Gastroesophageal sphincter (tissue), 4 donors: ENCODE data around the gene PHRF1. TPM values are rescaled to one million over a fixed set of nuclear protein-coding genes. Genes with fewer than 3 reads are reported as not detected.

Experiments
- ATAC-seq: fragments of 150-250 bp; one replicate; pipeline ENCODE4 v1.9.1; 2016; ENCODE audit warnings: mild to moderate bottlenecking, moderate library complexity
- H3K27ac ChIP-seq, 4 donors: fragments of 200-600 bp; sonication (generic) in 3 of 4; 1 replicate in 3 of 4; 2 replicates in 1 of 4; pipeline ENCODE4 v1.5.1; 2016 to 2019
- H3K27me3 ChIP-seq: fragments of 200-600 bp; sonication (generic); one replicate; pipeline ENCODE4 v1.5.1; 2019
- H3K36me3 ChIP-seq, 2 donors: fragments of 200-600 bp; sonication (generic); one replicate each; pipeline ENCODE4 v1.5.1; 2019; ENCODE audit warnings: control low read depth in 1 of 2
- H3K4me1 ChIP-seq, 3 donors: fragments of 200-600 bp; sonication (generic); 1 replicate in 2 of 3; 2 replicates in 1 of 3; pipeline ENCODE4 v1.5.1; 2016 to 2019; ENCODE audit warnings: control low read depth in 2 of 3
- H3K4me3 ChIP-seq, 2 donors: fragments of 200-600 bp; sonication (generic); one replicate each; pipeline ENCODE4 v1.5.1; 2019; ENCODE audit warnings: mild to moderate bottlenecking in 1 of 2, moderate library complexity in 1 of 2
- H3K9me3 ChIP-seq, 3 donors: fragments of 200-600 bp; sonication (generic); one replicate each; pipeline ENCODE4 v1.5.1; 2017 to 2019; ENCODE audit warnings: control low read depth in 2 of 3
- CTCF ChIP-seq, 4 experiments: fragments of 200-600 bp in 2 of 4; fragments of 450-650 bp in 2 of 4; sonication (generic) in 1 of 4; IDR thresholded peaks; one replicate each; pipeline ENCODE4 v1.5.1; 2017 to 2019; ENCODE audit warnings: antibody characterized with exemption in 4 of 4, mild to moderate bottlenecking in 2 of 4, moderate library complexity in 2 of 4
- EP300 ChIP-seq: sonication (generic); formaldehyde crosslinking; IDR thresholded peaks from one replicate; pipeline ENCODE4 v1.6.1; 2017; ENCODE audit warnings: antibody characterized with exemption, mild to moderate bottlenecking
- POLR2A ChIP-seq, 2 donors: fragments of 450-650 bp; IDR thresholded peaks; one replicate each; pipeline ENCODE4 v1.6.1; 2017; ENCODE audit warnings: antibody characterized with exemption in 2 of 2, mild to moderate bottlenecking in 2 of 2, moderate library complexity in 1 of 2
- POLR2AphosphoS5 ChIP-seq: sonication (generic); formaldehyde crosslinking; IDR thresholded peaks from one replicate; pipeline ENCODE4 v1.6.1; 2017; ENCODE audit warnings: antibody characterized with exemption
- WGBS, 2 donors: methylation state at CpG; one replicate each; pipeline ENCODE4 v1.1.5; 2018; ENCODE audit warnings: low coverage in 1 of 2; 5-methylcytosine and 5-hydroxymethylcytosine counted together
- total RNA-seq, 4 donors: library from RNA; depleted of rRNA; stranded (reverse); fragments of >200 nt; gene quantifications; one replicate each; pipeline ENCODE4 v1.1.0, GENCODE V29; 2016

PHRF1 gene
- total RNA-seq, 4 donors from 2014 or later = 18.0 to 28.0 (median 25.1) TPM

GRCh38 chr11:581342-581741, 5.1 kb downstream of the PHRF1 start:
- 67 to 82% methylated on average over 1 to 10 of the region's 14 CpGs for WGBS, 2 donors
- H3K27ac ChIP-seq = no peak overlapping the region
- H3K4me3 ChIP-seq = no peak overlapping the region
- ATAC-seq = no peak
- TF ChIP-seq CTCF (IDR thresholded peaks at IDR 0.05) (no peak), EP300 (no peak), POLR2AphosphoS5 (no peak), POLR2A (IDR thresholded peaks at IDR 0.05) (no peak)
- no peaks in the 10 kb centered on the region for H3K9me3 ChIP-seq
- H3K4me1 ChIP-seq = peaks cover 0 to 46% (median 35%) of the 10 kb centered on the region in 3 donors
- peaks cover 0 to 47% of the 10 kb centered on the region in 2 donors for H3K36me3 ChIP-seq
- no peaks in the 10 kb centered on the region for H3K27me3 ChIP-seq

- H3K27me3 ChIP-seq = no peaks in the 10 kb centered on the region
- no peak overlapping the region for H3K4me3 ChIP-seq
- no peak for ATAC-seq
- no peak for TF ChIP-seq CTCF (IDR thresholded peaks at IDR 0.05)
- no peak overlapping the region for H3K27ac ChIP-seq
- WGBS, 2 donors = 66 to 83% methylated on average over 1 to 9 of the region's 17 CpGs
- peaks cover 0 to 51% of the 10 kb centered on the region in 2 donors for H3K36me3 ChIP-seq
- no peaks in the 10 kb centered on the region for H3K9me3 ChIP-seq
- peaks cover 0 to 46% (median 35%) of the 10 kb centered on the region in 3 donors for H3K4me1 ChIP-seq
These were observed 5.5 kb downstream of the PHRF1 start for GRCh38 chr11:581752-582151.

- no peaks in the 10 kb centered on the region for H3K9me3 ChIP-seq
- H3K4me3 ChIP-seq = no peak overlapping the region
- no peak overlapping the region for H3K27ac ChIP-seq
- H3K4me1 ChIP-seq = peaks cover 0 to 21% (median 12%) of the 10 kb centered on the region in 3 donors
- peaks cover 0 to 76% of the 10 kb centered on the region in 2 donors for H3K36me3 ChIP-seq
- no peaks in the 10 kb centered on the region for H3K27me3 ChIP-seq
- WGBS, 2 donors = 96 to 100% methylated on average over 1 to 4 of the region's 10 CpGs
- TF ChIP-seq CTCF (IDR thresholded peaks at IDR 0.05) (no peak), POLR2A (IDR thresholded peaks at IDR 0.05) (no peak), POLR2AphosphoS5 (no peak), EP300 (no peak)
- ATAC-seq = no peak
These were observed 8.0 kb downstream of the PHRF1 start for GRCh38 chr11:584287-584686.

GRCh38 chr11:586376-587316, 10.4 kb downstream of the PHRF1 start:
- Histone ChIP-seq H3K9me3 (no peaks in the 10 kb centered on the region), H3K4me3 (no peak overlapping the region), H3K36me3 (peaks cover 0 to 95% of the 10 kb centered on the region in 2 donors), H3K4me1 (no peaks in the 10 kb centered on the region), H3K27me3 (no peaks in the 10 kb centered on the region), H3K27ac (no peak overlapping the region)
- ATAC-seq = no peak
- TF ChIP-seq CTCF (IDR thresholded peaks at IDR 0.05) (no peak), EP300 (no peak), POLR2AphosphoS5 (no peak), POLR2A (IDR thresholded peaks at IDR 0.05) (no peak)
- 68 to 100% methylated on average over 1 to 4 of the region's 32 CpGs for WGBS, 2 donors

GRCh38 chr11:587546-587945, 11.3 kb downstream of the PHRF1 start:
- WGBS, 2 donors = 68 to 77% methylated on average over 4 to 7 of the region's 8 CpGs
- no peak for ATAC-seq

More at GRCh38 chr11:587546-587945, 11.3 kb downstream of the PHRF1 start:
- H3K9me3 ChIP-seq = no peaks in the 10 kb centered on the region
- no peak overlapping the region for H3K4me3 ChIP-seq
- H3K27me3 ChIP-seq = no peaks in the 10 kb centered on the region
- peaks cover 0 to 95% of the 10 kb centered on the region in 2 donors for H3K36me3 ChIP-seq
- H3K27ac ChIP-seq = no peak overlapping the region
- TF ChIP-seq EP300 = no peak
- no peak for TF ChIP-seq POLR2AphosphoS5
- no peak for TF ChIP-seq POLR2A (IDR thresholded peaks at IDR 0.05)
- no peak for TF ChIP-seq CTCF (IDR thresholded peaks at IDR 0.05)
- H3K4me1 ChIP-seq = no peaks in the 10 kb centered on the region
